CD8-positive, alpha-beta memory T cell (primary cell): Measurements from ENCODE around the gene HSPA6. TPM values are rescaled to one million over a fixed set of nuclear protein-coding genes. Genes with fewer than 3 reads are reported as not detected.
"Not testable (repeated sequence)": the region's sequence is repeated elsewhere in the genome, so short reads cannot be mapped to it uniquely, and the experiment has no call there.

Experiments used
- CTCF ChIA-PET: fragments of 350-600 bp; sonication (Branson Sonifier 250); formaldehyde crosslinking; loops from one replicate; lab custom pipeline; 2021; ENCODE audit warnings: antibody characterized with exemption; lab: Charles Lee
- POLR2A ChIA-PET: fragments of 350-600 bp; sonication (Branson Sonifier 250); formaldehyde crosslinking; loops from one replicate; lab custom pipeline; 2021; ENCODE audit warnings: antibody characterized with exemption; lab: Charles Lee
- DNase-seq, 5 donors: peaks; one replicate each; pipeline versions ENCODE4 v3.0.0 to v3.0.0-alpha.2; 2020 to 2022; ENCODE audit warnings: mixed read lengths in 1 of 5
- H3K27ac ChIP-seq: one replicate; pipeline ENCODE4 v1.7.0; 2013; ENCODE audit warnings: low read depth, mild to moderate bottlenecking, low read length, moderate library complexity
- H3K27me3 ChIP-seq: 2 replicates; pipeline ENCODE4 v1.7.0; 2013; ENCODE audit warnings: low read length, mild to moderate bottlenecking; ENCODE audit not compliant: insufficient read depth, poor library complexity, severe bottlenecking
- H3K36me3 ChIP-seq: 2 replicates; pipeline ENCODE4 v1.7.0; 2013; ENCODE audit warnings: mild to moderate bottlenecking, low read length, moderate library complexity; ENCODE audit not compliant: insufficient read depth
- H3K4me1 ChIP-seq: 2 replicates; pipeline ENCODE4 v1.7.0; 2013; ENCODE audit warnings: mild to moderate bottlenecking, low read length, moderate library complexity; ENCODE audit not compliant: insufficient read depth
- H3K4me3 ChIP-seq: 2 replicates; pipeline ENCODE4 v1.7.0; 2013; ENCODE audit warnings: mild to moderate bottlenecking, low read length
- H3K9me3 ChIP-seq: 2 replicates; pipeline ENCODE4 v1.7.0; 2013; ENCODE audit warnings: mild to moderate bottlenecking, low read length
- H3K27ac Mint-ChIP-seq, 8 donors: one replicate each; pipeline ENCODE4 v1.8.0; 2020 to 2021; ENCODE audit warnings: mixed read lengths in 8 of 8, mild to moderate bottlenecking in 6 of 8, inconsistent platforms in 3 of 8, moderate library complexity in 3 of 8
- H3K27me3 Mint-ChIP-seq, 2 donors: one replicate each; pipeline ENCODE4 v1.8.0; 2020 to 2021; ENCODE audit warnings: mixed read lengths in 2 of 2, mild to moderate bottlenecking in 1 of 2, moderate library complexity in 1 of 2
- H3K36me3 Mint-ChIP-seq, 3 donors: one replicate each; pipeline ENCODE4 v1.8.0; 2020 to 2021; ENCODE audit warnings: mixed read lengths in 3 of 3, inconsistent platforms in 1 of 3, mild to moderate bottlenecking in 1 of 3
- H3K4me1 Mint-ChIP-seq, 3 donors: one replicate each; pipeline ENCODE4 v1.8.0; 2020 to 2021; ENCODE audit warnings: mixed read lengths in 3 of 3, inconsistent platforms in 1 of 3, mild to moderate bottlenecking in 1 of 3
- H3K4me3 Mint-ChIP-seq, 7 donors: one replicate each; pipeline ENCODE4 v1.8.0; 2020 to 2021; ENCODE audit warnings: mixed read lengths in 7 of 7, mild to moderate bottlenecking in 6 of 7, moderate library complexity in 4 of 7, inconsistent platforms in 2 of 7
- H3K9me3 Mint-ChIP-seq, 5 donors: one replicate each; pipeline ENCODE4 v1.8.0; 2020 to 2022; ENCODE audit warnings: mixed read lengths in 5 of 5, mild to moderate bottlenecking in 3 of 5, moderate library complexity in 2 of 5, inconsistent platforms in 1 of 5
- polyA plus RNA-seq: library from polyadenylated mRNA; unstranded; fragments of 300-500 nt; fragmentation: Illumina TruSeq; gene quantifications from one replicate; pipeline ENCODE4 v1.2.3, GENCODE V29; 2021
- total RNA-seq, 2 experiments: library from RNA; stranded (reverse); gene quantifications; one replicate each; pipeline ENCODE4 v1.2.3, GENCODE V29; 2021

Gene HSPA6
- total and polyA plus RNA-seq, 3 experiments from 2014 or later: 0.90 to 1.4 (median 1.3) TPM

GRCh38 chr1:161523041-161523816 is 1.1 kb upstream of the HSPA6 start:
- CTCF ChIA-PET: interaction anchor here (1.5 to 1.7 kb wide), 3 partner anchors 17 to 203 kb away, joined by 3 to 6 read pairs (median 5); partner anchors contain the start of gene FCGR2A
- H3K27ac ChIP-seq, H3K36me3 ChIP-seq, H3K4me1 ChIP-seq, POLR2A ChIA-PET, DNase-seq, H3K27me3 ChIP-seq, H3K4me3 ChIP-seq, H3K36me3 Mint-ChIP-seq, H3K27me3 Mint-ChIP-seq, H3K9me3 ChIP-seq, H3K9me3 Mint-ChIP-seq: not testable (repeated sequence)
- H3K4me3 Mint-ChIP-seq: peak overlapping the region; percentile 90 to 98 (median 91)
- peaks cover 4 to 23% (median 11%) of the 10 kb centered on the region in 3 donors for H3K4me1 Mint-ChIP-seq
- H3K27ac Mint-ChIP-seq: peak overlapping the region in 7 of 8 donors; percentile 54 to 99 (median 89)

DNA sequence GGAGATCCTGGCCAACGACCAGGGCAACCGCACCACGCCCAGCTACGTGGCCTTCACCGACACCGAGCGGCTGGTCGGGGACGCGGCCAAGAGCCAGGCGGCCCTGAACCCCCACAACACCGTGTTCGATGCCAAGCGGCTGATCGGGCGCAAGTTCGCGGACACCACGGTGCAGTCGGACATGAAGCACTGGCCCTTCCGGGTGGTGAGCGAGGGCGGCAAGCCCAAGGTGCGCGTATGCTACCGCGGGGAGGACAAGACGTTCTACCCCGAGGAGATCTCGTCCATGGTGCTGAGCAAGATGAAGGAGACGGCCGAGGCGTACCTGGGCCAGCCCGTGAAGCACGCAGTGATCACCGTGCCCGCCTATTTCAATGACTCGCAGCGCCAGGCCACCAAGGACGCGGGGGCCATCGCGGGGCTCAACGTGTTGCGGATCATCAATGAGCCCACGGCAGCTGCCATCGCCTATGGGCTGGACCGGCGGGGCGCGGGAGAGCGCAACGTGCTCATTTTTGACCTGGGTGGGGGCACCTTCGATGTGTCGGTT is 477 bp downstream of the HSPA6 start:
- H3K4me3 ChIP-seq: peak overlapping the region; percentile 80
- not testable (repeated sequence) for H3K27ac ChIP-seq, H3K27me3 ChIP-seq, H3K9me3 ChIP-seq, H3K9me3 Mint-ChIP-seq, H3K36me3 Mint-ChIP-seq, H3K36me3 ChIP-seq, H3K4me1 ChIP-seq
- peaks cover 5 to 24% (median 12%) of the 10 kb centered on the region in 3 donors for H3K4me1 Mint-ChIP-seq
- CTCF ChIA-PET: interaction anchor here (1.5 to 1.7 kb wide), 3 partner anchors 15 to 202 kb away, joined by 3 to 6 read pairs (median 5); partner anchors contain the start of gene FCGR2A
- H3K27me3 Mint-ChIP-seq: peaks cover 0 to 11% of the 10 kb centered on the region in 2 donors
- POLR2A ChIA-PET: interaction anchor here (0.7 kb wide), 1 partner anchor 15 kb away, joined by 3 read pairs; no protein-coding TSS in a partner anchor
- peak overlapping the region; percentile 80 to 98 (median 91) for H3K4me3 Mint-ChIP-seq
- peak overlapping the region in 6 of 8 donors; percentile 3 to 99 (median 46) for H3K27ac Mint-ChIP-seq
- peak in 2 of 5 donors; percentile 22 to 34 for DNase-seq

DNA sequence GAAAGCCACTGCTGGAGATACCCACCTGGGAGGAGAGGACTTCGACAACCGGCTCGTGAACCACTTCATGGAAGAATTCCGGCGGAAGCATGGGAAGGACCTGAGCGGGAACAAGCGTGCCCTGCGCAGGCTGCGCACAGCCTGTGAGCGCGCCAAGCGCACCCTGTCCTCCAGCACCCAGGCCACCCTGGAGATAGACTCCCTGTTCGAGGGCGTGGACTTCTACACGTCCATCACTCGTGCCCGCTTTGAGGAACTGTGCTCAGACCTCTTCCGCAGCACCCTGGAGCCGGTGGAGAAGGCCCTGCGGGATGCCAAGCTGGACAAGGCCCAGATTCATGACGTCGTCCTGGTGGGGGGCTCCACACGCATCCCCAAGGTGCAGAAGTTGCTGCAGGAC is 981 bp downstream of the HSPA6 start:
- Mint-ChIP-seq H3K36me3 (peaks cover 0 to 13% (median 0%) of the 10 kb centered on the region in 3 donors), H3K4me1 (peaks cover 10 to 29% (median 17%) of the 10 kb centered on the region in 3 donors), H3K27me3 (peaks cover 0 to 14% of the 10 kb centered on the region in 2 donors), H3K4me3 (peak overlapping the region in 6 of 7 donors; percentile 80 to 94 (median 82)), H3K27ac (peak overlapping the region in 1 of 8 donors; percentile 99)
- POLR2A ChIA-PET, H3K27ac ChIP-seq, H3K9me3 ChIP-seq, H3K4me3 ChIP-seq, DNase-seq, H3K9me3 Mint-ChIP-seq, H3K36me3 ChIP-seq, CTCF ChIA-PET, H3K27me3 ChIP-seq, H3K4me1 ChIP-seq: not testable (repeated sequence)

- H3K4me1 ChIP-seq, POLR2A ChIA-PET, CTCF ChIA-PET, H3K4me3 ChIP-seq, H3K36me3 ChIP-seq, H3K27ac ChIP-seq, H3K27me3 ChIP-seq, H3K9me3 ChIP-seq, DNase-seq: not testable (repeated sequence)
- H3K36me3 Mint-ChIP-seq: peaks cover 0 to 19% (median 0%) of the 10 kb centered on the region in 3 donors
- peak overlapping the region in 1 of 8 donors; percentile 23 for H3K27ac Mint-ChIP-seq
- peaks cover 13 to 33% (median 22%) of the 10 kb centered on the region in 3 donors for H3K4me1 Mint-ChIP-seq
- peak overlapping the region in 2 of 7 donors; percentile 32 to 35 for H3K4me3 Mint-ChIP-seq
- H3K27me3 Mint-ChIP-seq: peaks cover 0 to 20% of the 10 kb centered on the region in 2 donors
- peaks cover 0 to 11% (median 6%) of the 10 kb centered on the region in 5 donors for H3K9me3 Mint-ChIP-seq
Measured at GRCh38 chr1:161525918-161526317, 1.6 kb downstream of the HSPA6 start.

DNA sequence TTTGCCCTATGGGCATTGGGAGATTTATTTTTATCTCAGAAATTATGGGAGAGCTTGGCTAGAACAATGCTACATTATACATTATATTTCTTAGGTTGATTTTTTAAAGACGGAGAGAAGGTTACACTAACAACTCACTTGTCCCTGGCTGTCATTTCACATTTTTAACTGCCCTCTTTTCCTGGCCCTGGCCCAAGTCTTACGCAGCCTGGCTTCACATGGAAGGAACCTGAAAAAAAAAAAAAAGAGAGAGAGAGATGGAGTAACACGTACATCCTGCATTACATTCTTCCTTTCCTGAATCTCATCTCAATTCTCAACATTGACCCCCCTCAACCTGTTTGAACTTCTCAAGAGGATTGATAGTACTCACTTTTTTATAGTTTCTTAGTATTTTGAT is 4.2 kb downstream of the HSPA6 start:
- H3K36me3 ChIP-seq, H3K9me3 ChIP-seq, H3K27ac ChIP-seq, H3K4me3 ChIP-seq, POLR2A ChIA-PET, H3K27me3 ChIP-seq, DNase-seq, H3K4me1 ChIP-seq, CTCF ChIA-PET: not testable (repeated sequence)
- Mint-ChIP-seq H3K36me3 (peaks cover 0 to 21% (median 0%) of the 10 kb centered on the region in 3 donors), H3K9me3 (peaks cover 0 to 12% (median 6%) of the 10 kb centered on the region in 5 donors), H3K4me3 (peak overlapping the region in 1 of 7 donors; percentile 56), H3K4me1 (peaks cover 20 to 38% (median 25%) of the 10 kb centered on the region in 3 donors), H3K27ac (peak overlapping the region in 1 of 8 donors; percentile 100), H3K27me3 (peaks cover 0 to 19% of the 10 kb centered on the region in 2 donors)

GRCh38 chr1:161529463-161530104 is 5.2 kb downstream of the HSPA6 start:
- peak overlapping the region; percentile 96 for H3K4me3 ChIP-seq
- Mint-ChIP-seq H3K4me1 (peaks cover 19 to 32% (median 20%) of the 10 kb centered on the region in 3 donors), H3K4me3 (peak overlapping the region; percentile 93 to 97 (median 95)), H3K27ac (peak overlapping the region in 6 of 8 donors; percentile 93 to 100 (median 94)), H3K36me3 (peaks cover 0 to 13% (median 0%) of the 10 kb centered on the region in 3 donors), H3K27me3 (peaks cover 0 to 14% of the 10 kb centered on the region in 2 donors)
- H3K36me3 ChIP-seq, H3K27me3 ChIP-seq, H3K4me1 ChIP-seq, H3K9me3 Mint-ChIP-seq, H3K9me3 ChIP-seq, POLR2A ChIA-PET, DNase-seq, CTCF ChIA-PET: not testable (repeated sequence)
- peak overlapping the region; percentile 76 for H3K27ac ChIP-seq

DNA sequence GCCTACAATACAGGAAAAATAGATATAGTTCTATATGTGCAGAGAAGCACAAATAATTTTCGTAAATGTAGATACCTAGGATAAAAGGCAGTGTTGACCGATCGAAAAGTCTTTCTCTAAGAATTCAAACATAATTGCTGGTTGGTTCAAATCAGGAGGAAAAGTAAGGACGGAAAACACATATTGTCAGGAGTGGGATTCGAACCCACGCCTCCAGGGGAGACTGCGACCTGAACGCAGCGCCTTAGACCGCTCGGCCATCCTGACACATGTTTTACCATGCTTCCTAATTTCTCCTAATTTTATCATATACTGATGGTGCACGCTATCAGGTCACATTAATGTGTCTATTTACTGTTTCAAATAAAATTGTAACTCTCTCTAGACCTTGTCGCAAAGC is 5.8 kb downstream of the HSPA6 start:
- Histone ChIP-seq H3K4me3 (peak overlapping the region; percentile 96), H3K27ac (peak overlapping the region; percentile 76)
- Mint-ChIP-seq H3K36me3 (peaks cover 0 to 13% (median 0%) of the 10 kb centered on the region in 3 donors), H3K4me3 (peak overlapping the region; percentile 93 to 97 (median 95)), H3K27ac (peak overlapping the region; percentile 93 to 100 (median 94)), H3K27me3 (peaks cover 0 to 14% of the 10 kb centered on the region in 2 donors), H3K4me1 (peaks cover 19 to 28% (median 20%) of the 10 kb centered on the region in 3 donors)
- H3K9me3 Mint-ChIP-seq, H3K36me3 ChIP-seq, H3K4me1 ChIP-seq, H3K9me3 ChIP-seq, H3K27me3 ChIP-seq: not testable (repeated sequence)
- CTCF ChIA-PET: interaction anchor here (2.0 to 2.3 kb wide), 2 partner anchors 10 to 209 kb away, joined by 9 to 13 read pairs; no protein-coding TSS in a partner anchor
- POLR2A ChIA-PET: interaction anchor here (0.6 to 1.5 kb wide), 2 partner anchors 9 to 209 kb away, joined by 3 to 8 read pairs; no protein-coding TSS in a partner anchor
- DNase-seq: peak in 4 of 5 donors; percentile 58 to 82 (median 74)
